ENCODE measurements around the gene DICER1. TPM values are rescaled to one million over a fixed set of nuclear protein-coding genes. Genes with fewer than 3 reads are reported as not detected.

The DICER1 gene
- total and polyA plus RNA-seq, 2 experiments from 2014 or later = 21.4 to 59.2 TPM

GRCh38 chr14:95059126-95059525 lies 98.2 kb downstream of the DICER1 start:
- Histone ChIP-seq H3K27ac (ENCODE audit: low read depth) (no peak overlapping the region), H3K4me1 (ENCODE audit: insufficient read depth) (no peaks in the 10 kb centered on the region), H3K27me3 (ENCODE audit: insufficient read depth) (no peaks in the 10 kb centered on the region), H3K4me3 (no peak overlapping the region), H3F3A (replicated peaks; ENCODE audit: low read depth) (no peaks in the 10 kb centered on the region), H3K4me2 (no peak overlapping the region), H3K36me3 (ENCODE audit: insufficient read depth) (no peaks in the 10 kb centered on the region), H3K79me2 (replicated peaks; ENCODE audit: insufficient read depth) (no peaks in the 10 kb centered on the region), H3K9me2 (ENCODE audit: insufficient read depth) (no peaks in the 10 kb centered on the region), H2AFZ (no peak overlapping the region), H4K20me1 (replicated peaks; ENCODE audit: insufficient read depth) (no peaks in the 10 kb centered on the region)
- no peaks in the 10 kb centered on the region; the same call in 2 of the 3 replicates for H3K4me1 Mint-ChIP-seq
- no peak overlapping the region for H3K27ac Mint-ChIP-seq
- DNase-seq (ENCODE audit: low spot score) (no peak), ATAC-seq (no peak)
- H3K27me3 Mint-ChIP-seq (ENCODE audit: insufficient read depth, low read depth, poor library complexity) = peaks cover 12% of the 10 kb centered on the region
- TF ChIP-seq ZNF114 (CRISPR knock-in tag; IDR thresholded peaks at IDR 0.05) (no peak), ZNF331 (CRISPR knock-in tag; IDR thresholded peaks at IDR 0.05; ENCODE audit: low read depth) (no peak)
- H3K36me3 Mint-ChIP-seq (ENCODE audit: low read depth) = no peaks in the 10 kb centered on the region
- H3K9me3 Mint-ChIP-seq = no peaks in the 10 kb centered on the region
- H3K4me3 Mint-ChIP-seq = no peak overlapping the region

DNA sequence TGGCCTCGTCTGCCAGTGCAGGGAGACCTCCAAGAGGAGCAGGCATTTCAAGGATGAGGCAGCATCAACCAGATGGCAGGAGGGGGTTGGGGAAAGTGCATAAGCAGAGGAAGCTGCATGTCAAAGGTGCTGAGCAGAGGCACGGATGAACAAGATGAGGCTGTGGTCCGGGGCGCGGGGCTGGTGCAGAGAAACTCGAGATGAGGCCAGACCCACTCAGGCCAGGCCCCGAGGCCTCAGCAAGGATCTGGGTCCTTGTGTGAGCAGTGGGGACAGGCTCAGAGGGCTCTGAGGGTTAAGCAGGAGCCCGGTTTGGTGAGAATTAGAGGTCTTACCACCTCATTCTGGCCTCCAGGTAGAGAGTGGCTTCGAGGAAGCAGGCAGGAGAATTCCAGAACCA lies 98.8 kb downstream of the DICER1 start:
- no peak overlapping the region for H3K4me3 ChIP-seq
- H3K27ac Mint-ChIP-seq = no peak overlapping the region
- TF ChIP-seq ZNF462 (CRISPR knock-in tag; IDR thresholded peaks at IDR 0.05) (no peak), ZNF331 (CRISPR knock-in tag; IDR thresholded peaks at IDR 0.05; ENCODE audit: low read depth) (no peak), NANOG (IDR thresholded peaks at IDR 0.05; ENCODE audit: borderline replicate concordance) (no peak), EZH2phosphoT487 (IDR thresholded peaks at IDR 0.05; ENCODE audit: unreplicated experiment) (no peak), CREB1 (CRISPR knock-in tag; IDR thresholded peaks at IDR 0.05; ENCODE audit: low read depth) (no peak), CTCF (conservative IDR thresholded peaks at IDR 0.05; ENCODE audit: low read depth in 2 of 2) (no peak), POLR2AphosphoS5 (IDR thresholded peaks at IDR 0.05; ENCODE audit: low read depth) (no peak)
- TF ChIP-seq, protein P1, sequence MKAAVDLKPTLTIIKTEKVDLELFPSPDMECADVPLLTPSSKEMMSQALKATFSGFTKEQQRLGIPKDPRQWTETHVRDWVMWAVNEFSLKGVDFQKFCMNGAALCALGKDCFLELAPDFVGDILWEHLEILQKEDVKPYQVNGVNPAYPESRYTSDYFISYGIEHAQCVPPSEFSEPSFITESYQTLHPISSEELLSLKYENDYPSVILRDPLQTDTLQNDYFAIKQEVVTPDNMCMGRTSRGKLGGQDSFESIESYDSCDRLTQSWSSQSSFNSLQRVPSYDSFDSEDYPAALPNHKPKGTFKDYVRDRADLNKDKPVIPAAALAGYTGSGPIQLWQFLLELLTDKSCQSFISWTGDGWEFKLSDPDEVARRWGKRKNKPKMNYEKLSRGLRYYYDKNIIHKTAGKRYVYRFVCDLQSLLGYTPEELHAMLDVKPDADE (IDR thresholded peaks at IDR 0.05) = no peak
- TF ChIP-seq, protein P2, sequence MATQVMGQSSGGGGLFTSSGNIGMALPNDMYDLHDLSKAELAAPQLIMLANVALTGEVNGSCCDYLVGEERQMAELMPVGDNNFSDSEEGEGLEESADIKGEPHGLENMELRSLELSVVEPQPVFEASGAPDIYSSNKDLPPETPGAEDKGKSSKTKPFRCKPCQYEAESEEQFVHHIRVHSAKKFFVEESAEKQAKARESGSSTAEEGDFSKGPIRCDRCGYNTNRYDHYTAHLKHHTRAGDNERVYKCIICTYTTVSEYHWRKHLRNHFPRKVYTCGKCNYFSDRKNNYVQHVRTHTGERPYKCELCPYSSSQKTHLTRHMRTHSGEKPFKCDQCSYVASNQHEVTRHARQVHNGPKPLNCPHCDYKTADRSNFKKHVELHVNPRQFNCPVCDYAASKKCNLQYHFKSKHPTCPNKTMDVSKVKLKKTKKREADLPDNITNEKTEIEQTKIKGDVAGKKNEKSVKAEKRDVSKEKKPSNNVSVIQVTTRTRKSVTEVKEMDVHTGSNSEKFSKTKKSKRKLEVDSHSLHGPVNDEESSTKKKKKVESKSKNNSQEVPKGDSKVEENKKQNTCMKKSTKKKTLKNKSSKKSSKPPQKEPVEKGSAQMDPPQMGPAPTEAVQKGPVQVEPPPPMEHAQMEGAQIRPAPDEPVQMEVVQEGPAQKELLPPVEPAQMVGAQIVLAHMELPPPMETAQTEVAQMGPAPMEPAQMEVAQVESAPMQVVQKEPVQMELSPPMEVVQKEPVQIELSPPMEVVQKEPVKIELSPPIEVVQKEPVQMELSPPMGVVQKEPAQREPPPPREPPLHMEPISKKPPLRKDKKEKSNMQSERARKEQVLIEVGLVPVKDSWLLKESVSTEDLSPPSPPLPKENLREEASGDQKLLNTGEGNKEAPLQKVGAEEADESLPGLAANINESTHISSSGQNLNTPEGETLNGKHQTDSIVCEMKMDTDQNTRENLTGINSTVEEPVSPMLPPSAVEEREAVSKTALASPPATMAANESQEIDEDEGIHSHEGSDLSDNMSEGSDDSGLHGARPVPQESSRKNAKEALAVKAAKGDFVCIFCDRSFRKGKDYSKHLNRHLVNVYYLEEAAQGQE (IDR thresholded peaks at IDR 0.05; ENCODE audit: unreplicated experiment) = no peak

More for the DNA sequence above, 98.8 kb downstream of the DICER1 start:
- Mint-ChIP-seq H3K27me3 (ENCODE audit: insufficient read depth, low read depth, poor library complexity) (peaks cover 12% of the 10 kb centered on the region), H3K36me3 (ENCODE audit: low read depth) (no peaks in the 10 kb centered on the region), H3K4me3 (no peak overlapping the region), H3K9me3 (no peaks in the 10 kb centered on the region), H3K4me1 (no peaks in the 10 kb centered on the region; the same call in 2 of the 3 replicates)
- no peak overlapping the region for H3K4me2 ChIP-seq
- no peaks in the 10 kb centered on the region for H3K36me3 ChIP-seq (ENCODE audit: insufficient read depth)
- H4K20me1 ChIP-seq (replicated peaks; ENCODE audit: insufficient read depth) = no peaks in the 10 kb centered on the region
- no peaks in the 10 kb centered on the region for H3K79me2 ChIP-seq (replicated peaks; ENCODE audit: insufficient read depth)
- H3F3A ChIP-seq (replicated peaks; ENCODE audit: low read depth) = no peaks in the 10 kb centered on the region
- no peak overlapping the region for H3K27ac ChIP-seq (ENCODE audit: low read depth)
- no peaks in the 10 kb centered on the region for H3K9me2 ChIP-seq (ENCODE audit: insufficient read depth)
- no peaks in the 10 kb centered on the region for H3K27me3 ChIP-seq (ENCODE audit: insufficient read depth)
- ATAC-seq (no peak), DNase-seq (ENCODE audit: low spot score) (no peak)
- no peak overlapping the region for H2AFZ ChIP-seq
- no peaks in the 10 kb centered on the region for H3K4me1 ChIP-seq (ENCODE audit: insufficient read depth)
